HEK293 (cell line): ENCODE data around the gene ZCWPW1.

Experiments used
- ZNF155 ChIP-seq: fragments of 450-650 bp; formaldehyde crosslinking; IDR thresholded peaks from 2 replicates; pipeline ENCODE4 v1.5.1; 2016; ENCODE audit warnings: missing biosample characterization, missing genetic modification characterization
- ZNF18 ChIP-seq: fragments of 450-650 bp; formaldehyde crosslinking; IDR thresholded peaks from 2 replicates; pipeline ENCODE4 v1.5.1; 2016; ENCODE audit warnings: missing biosample characterization, missing genetic modification characterization
- ZSCAN23 ChIP-seq: fragments of 450-650 bp; formaldehyde crosslinking; IDR thresholded peaks from 2 replicates; pipeline ENCODE4 v1.5.1; 2016; ENCODE audit warnings: missing biosample characterization, missing genetic modification characterization
- TF ChIP-seq, protein P1 (sequence below): fragments of 450-650 bp; formaldehyde crosslinking; IDR thresholded peaks from 2 replicates; pipeline ENCODE4 v1.5.1; 2016; ENCODE audit warnings: missing biosample characterization, missing genetic modification characterization
- TF ChIP-seq, protein P2 (sequence below): fragments of 450-650 bp; formaldehyde crosslinking; IDR thresholded peaks from 2 replicates; pipeline ENCODE4 v1.5.1; 2016; ENCODE audit warnings: missing biosample characterization, missing genetic modification characterization, low read depth
- TF ChIP-seq, protein P3 (sequence below): fragments of 450-650 bp; formaldehyde crosslinking; IDR thresholded peaks from 2 replicates; pipeline ENCODE4 v1.5.1; 2016; ENCODE audit warnings: missing biosample characterization, missing genetic modification characterization

DNA sequence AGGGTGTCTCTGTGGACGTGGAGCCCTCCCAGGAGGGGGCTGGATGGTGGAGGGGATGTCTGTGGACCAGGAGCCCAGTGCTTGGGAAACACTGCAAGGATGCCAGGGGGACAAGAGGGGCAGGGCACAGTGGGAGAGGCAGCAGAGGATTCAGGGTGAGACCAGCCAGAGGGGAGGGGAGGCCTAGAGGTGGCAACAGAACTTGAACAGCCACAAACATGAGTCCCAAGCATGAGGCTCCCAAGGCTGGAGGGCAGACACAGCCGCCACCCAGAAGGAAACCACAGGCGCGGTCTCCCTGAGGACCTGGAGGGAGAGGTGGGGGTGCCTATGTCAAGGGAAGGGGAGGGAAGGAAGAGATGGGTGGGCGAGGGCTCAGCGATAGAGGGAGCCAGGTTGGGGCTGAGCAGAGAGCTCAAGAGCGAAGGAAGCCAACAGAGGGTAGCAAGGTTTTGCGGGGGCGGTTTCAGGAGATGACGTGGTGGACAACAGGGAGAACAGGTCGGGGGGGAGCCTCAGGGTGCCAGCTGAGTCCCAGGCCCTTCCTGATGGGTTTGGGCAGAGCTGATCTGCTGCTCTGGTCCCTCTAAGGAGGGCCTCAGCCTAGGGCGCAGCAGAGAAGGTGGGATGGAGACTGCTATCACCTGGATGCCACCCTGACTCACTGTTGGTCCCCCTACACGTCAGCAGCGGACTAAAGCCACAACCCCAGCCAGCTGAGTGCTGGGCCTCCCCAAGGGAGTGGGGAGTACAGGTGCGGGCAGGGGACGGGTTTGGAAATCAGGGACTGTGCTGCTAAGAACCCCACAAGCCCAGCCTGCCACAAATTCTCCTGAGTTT is 61.9 kb downstream of the ZCWPW1 start:
- TF ChIP-seq, protein P1, sequence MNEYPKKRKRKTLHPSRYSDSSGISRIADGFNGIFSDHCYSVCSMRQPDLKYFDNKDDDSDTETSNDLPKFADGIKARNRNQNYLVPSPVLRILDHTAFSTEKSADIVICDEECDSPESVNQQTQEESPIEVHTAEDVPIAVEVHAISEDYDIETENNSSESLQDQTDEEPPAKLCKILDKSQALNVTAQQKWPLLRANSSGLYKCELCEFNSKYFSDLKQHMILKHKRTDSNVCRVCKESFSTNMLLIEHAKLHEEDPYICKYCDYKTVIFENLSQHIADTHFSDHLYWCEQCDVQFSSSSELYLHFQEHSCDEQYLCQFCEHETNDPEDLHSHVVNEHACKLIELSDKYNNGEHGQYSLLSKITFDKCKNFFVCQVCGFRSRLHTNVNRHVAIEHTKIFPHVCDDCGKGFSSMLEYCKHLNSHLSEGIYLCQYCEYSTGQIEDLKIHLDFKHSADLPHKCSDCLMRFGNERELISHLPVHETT (tag by site-specific recombination), result no peak
- TF ChIP-seq ZSCAN23 (no peak), ZNF155 (no peak), ZNF18 (no peak)
- TF ChIP-seq, protein P2, sequence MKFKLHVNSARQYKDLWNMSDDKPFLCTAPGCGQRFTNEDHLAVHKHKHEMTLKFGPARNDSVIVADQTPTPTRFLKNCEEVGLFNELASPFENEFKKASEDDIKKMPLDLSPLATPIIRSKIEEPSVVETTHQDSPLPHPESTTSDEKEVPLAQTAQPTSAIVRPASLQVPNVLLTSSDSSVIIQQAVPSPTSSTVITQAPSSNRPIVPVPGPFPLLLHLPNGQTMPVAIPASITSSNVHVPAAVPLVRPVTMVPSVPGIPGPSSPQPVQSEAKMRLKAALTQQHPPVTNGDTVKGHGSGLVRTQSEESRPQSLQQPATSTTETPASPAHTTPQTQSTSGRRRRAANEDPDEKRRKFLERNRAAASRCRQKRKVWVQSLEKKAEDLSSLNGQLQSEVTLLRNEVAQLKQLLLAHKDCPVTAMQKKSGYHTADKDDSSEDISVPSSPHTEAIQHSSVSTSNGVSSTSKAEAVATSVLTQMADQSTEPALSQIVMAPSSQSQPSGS, result no peak
- TF ChIP-seq, protein P3, sequence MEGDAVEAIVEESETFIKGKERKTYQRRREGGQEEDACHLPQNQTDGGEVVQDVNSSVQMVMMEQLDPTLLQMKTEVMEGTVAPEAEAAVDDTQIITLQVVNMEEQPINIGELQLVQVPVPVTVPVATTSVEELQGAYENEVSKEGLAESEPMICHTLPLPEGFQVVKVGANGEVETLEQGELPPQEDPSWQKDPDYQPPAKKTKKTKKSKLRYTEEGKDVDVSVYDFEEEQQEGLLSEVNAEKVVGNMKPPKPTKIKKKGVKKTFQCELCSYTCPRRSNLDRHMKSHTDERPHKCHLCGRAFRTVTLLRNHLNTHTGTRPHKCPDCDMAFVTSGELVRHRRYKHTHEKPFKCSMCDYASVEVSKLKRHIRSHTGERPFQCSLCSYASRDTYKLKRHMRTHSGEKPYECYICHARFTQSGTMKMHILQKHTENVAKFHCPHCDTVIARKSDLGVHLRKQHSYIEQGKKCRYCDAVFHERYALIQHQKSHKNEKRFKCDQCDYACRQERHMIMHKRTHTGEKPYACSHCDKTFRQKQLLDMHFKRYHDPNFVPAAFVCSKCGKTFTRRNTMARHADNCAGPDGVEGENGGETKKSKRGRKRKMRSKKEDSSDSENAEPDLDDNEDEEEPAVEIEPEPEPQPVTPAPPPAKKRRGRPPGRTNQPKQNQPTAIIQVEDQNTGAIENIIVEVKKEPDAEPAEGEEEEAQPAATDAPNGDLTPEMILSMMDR (tag by site-specific recombination), result no peak
